ENCODE results near the gene SUSD2.

SUSD2 gene

DNA sequence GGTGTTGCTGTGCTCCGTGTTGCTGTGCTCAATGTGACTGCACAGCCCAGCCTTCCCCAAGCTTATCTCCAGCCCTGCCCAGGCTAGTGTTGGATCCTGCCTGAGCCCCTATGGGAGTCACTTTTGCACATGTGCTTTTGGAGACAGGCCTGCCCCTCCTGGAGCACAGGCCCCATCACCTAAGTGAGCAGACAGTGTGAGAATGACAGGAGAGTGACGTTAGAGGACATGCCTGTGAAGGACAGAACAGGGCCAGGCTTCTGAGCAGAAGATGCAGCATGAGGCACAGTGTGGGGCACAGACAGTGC, 36.6 kb upstream of the SUSD2 start:
- DNase-seq (ENCODE audit: low read depth in 2 of 2) = no peak
- TF ChIP-seq, protein P1, sequence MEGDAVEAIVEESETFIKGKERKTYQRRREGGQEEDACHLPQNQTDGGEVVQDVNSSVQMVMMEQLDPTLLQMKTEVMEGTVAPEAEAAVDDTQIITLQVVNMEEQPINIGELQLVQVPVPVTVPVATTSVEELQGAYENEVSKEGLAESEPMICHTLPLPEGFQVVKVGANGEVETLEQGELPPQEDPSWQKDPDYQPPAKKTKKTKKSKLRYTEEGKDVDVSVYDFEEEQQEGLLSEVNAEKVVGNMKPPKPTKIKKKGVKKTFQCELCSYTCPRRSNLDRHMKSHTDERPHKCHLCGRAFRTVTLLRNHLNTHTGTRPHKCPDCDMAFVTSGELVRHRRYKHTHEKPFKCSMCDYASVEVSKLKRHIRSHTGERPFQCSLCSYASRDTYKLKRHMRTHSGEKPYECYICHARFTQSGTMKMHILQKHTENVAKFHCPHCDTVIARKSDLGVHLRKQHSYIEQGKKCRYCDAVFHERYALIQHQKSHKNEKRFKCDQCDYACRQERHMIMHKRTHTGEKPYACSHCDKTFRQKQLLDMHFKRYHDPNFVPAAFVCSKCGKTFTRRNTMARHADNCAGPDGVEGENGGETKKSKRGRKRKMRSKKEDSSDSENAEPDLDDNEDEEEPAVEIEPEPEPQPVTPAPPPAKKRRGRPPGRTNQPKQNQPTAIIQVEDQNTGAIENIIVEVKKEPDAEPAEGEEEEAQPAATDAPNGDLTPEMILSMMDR (IDR thresholded peaks at IDR 0.05; ENCODE audit: low read depth, low read length) = no peak
- no peak overlapping the region for H3K4me3 ChIP-seq (replicated peaks in 1 of 2; ENCODE audit: low read depth in 2 of 2, low read length in 2 of 2)

GRCh38 chr22:24145446-24146193, 35.7 kb upstream of the SUSD2 start:
- no peak overlapping the region for H3K4me3 ChIP-seq (replicated peaks in 1 of 2; ENCODE audit: low read depth in 2 of 2, low read length in 2 of 2)
- TF ChIP-seq, protein P1 (IDR thresholded peaks at IDR 0.05; ENCODE audit: low read depth, low read length) = no peak
- no peak for DNase-seq (ENCODE audit: low read depth in 2 of 2)

DNA sequence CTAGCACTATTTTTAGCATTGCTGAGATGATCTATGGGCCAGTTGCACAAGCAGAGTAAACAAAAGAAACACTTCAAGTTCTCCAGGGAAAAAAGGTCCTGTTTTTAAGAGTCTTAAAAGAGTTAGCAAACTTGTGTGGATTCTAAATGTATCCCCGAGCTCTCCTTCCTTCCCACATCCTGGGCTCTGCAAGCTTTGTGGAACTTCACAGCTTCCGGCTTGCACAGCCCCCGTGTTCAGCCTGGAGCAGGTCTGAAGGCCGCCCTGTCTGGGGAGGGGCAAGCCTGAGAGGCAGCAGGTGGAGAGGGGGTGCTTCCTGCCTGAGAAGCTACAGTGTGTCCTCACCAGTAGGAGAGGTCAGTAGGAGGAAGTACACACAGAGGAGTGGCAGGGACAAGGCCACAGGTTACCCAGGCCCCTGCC, 35.1 kb upstream of the SUSD2 start:
- no peak overlapping the region for H3K4me3 ChIP-seq (replicated peaks in 1 of 2; ENCODE audit: low read depth in 2 of 2, low read length in 2 of 2)
- TF ChIP-seq, protein P1 (IDR thresholded peaks at IDR 0.05; ENCODE audit: low read depth, low read length) = no peak
- DNase-seq (ENCODE audit: low read depth in 2 of 2) = peak; percentile 72

DNA sequence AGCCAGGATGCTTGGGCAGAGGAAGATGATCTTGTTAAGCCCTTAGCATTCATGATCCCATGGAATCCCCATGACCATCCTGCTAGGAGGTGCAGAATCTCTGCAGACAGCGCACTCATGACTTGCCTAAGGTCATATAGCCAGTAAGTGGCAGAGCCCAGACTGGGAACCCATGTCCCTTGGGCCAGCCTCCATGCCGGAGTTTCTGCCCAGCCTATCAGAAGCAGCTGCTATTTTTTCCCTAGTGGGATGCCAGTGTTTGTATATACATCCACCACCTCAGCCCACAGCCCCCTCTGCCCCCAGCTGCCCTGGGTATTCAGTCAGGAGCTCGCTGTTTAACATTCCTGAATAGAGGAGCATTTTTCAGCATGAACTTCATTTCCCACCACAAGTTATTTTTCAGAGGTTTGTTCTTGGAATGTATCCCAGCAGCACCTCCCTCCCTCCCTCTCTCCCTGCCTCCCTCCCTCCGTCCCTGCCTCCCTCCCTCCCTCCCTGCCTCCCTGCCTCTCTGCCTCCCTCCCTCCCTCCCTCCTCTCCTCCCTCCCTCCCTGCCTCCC, 34.4 kb upstream of the SUSD2 start:
- peak; percentile 58 to 86 for DNase-seq (ENCODE audit: low read depth in 2 of 2)
- no peak overlapping the region for H3K4me3 ChIP-seq (replicated peaks in 1 of 2; ENCODE audit: low read depth in 2 of 2, low read length in 2 of 2)
- TF ChIP-seq, protein P1 (IDR thresholded peaks at IDR 0.05; ENCODE audit: low read depth, low read length) = no peak

DNA sequence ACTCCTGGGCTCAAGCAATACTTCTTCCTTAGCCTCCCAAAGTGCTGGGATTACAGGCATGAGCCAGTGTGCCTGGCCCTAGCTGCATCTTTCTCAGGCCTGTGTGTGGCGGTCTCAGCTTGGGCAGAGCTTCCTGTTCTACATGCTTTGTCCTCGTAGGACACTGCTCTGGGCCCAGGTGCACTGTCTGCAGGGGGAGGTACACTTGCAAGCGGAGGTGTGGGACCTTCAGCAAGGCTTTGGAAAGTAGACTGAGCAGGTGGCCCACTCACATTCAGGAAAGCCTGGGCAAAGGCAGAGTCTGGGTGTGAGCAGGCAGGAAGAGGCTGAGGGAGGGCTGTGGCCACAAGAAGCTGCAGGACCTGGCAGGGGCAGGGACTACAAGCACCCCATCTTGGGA, 33.6 kb upstream of the SUSD2 start:
- no peak overlapping the region for H3K4me3 ChIP-seq (replicated peaks in 1 of 2; ENCODE audit: low read depth in 2 of 2, low read length in 2 of 2)
- DNase-seq (ENCODE audit: low read depth in 2 of 2) = no peak
- TF ChIP-seq, protein P1 (IDR thresholded peaks at IDR 0.05; ENCODE audit: low read depth, low read length) = no peak

- no peak overlapping the region for H3K4me3 ChIP-seq (replicated peaks in 1 of 2; ENCODE audit: low read depth in 2 of 2, low read length in 2 of 2)
- TF ChIP-seq, protein P1 (IDR thresholded peaks at IDR 0.05; ENCODE audit: low read depth, low read length) = no peak
- DNase-seq (ENCODE audit: low read depth in 2 of 2) = no peak
Measured at GRCh38 chr22:24148266-24149197, 32.8 kb upstream of the SUSD2 start.
